Astrocyte (in vitro differentiated cells and primary cell): ENCODE results near the gene CTDSPL. TPM values are rescaled to one million over a fixed set of nuclear protein-coding genes. Genes with fewer than 3 reads are reported as not detected.

Experiments used
- DNase-seq: peaks from one replicate; pipeline ENCODE4 v3.0.0-alpha.2; 2010; ENCODE audit warnings: low read depth
- FAIRE-seq: peaks from 2 replicates; lab custom pipeline; 2011; peaks lifted over from hg19 to GRCh38; lab: Jason Lieb, UNC
- H2AFZ ChIP-seq: 2 replicates; pipeline ENCODE4 v1.6.0; 2012; ENCODE audit warnings: low read depth, low read length, inconsistent platforms
- H3K27ac ChIP-seq: 2 replicates; pipeline ENCODE4 v1.5.1; 2011; ENCODE audit warnings: low read depth, low read length, inconsistent platforms
- H3K27me3 ChIP-seq: 2 replicates; pipeline ENCODE4 v1.6.0; 2011; ENCODE audit warnings: low read length, inconsistent platforms; ENCODE audit not compliant: insufficient read depth
- H3K36me3 ChIP-seq: 2 replicates; pipeline ENCODE4 v1.5.1; 2011; ENCODE audit warnings: low read length, inconsistent platforms; ENCODE audit not compliant: insufficient read depth
- H3K4me1 ChIP-seq: 2 replicates; pipeline ENCODE4 v1.5.1; 2011; ENCODE audit warnings: low read length, inconsistent platforms; ENCODE audit not compliant: insufficient read depth
- H3K4me2 ChIP-seq: 2 replicates; pipeline ENCODE4 v1.6.0; 2012; ENCODE audit warnings: low read length, inconsistent platforms
- H3K4me3 ChIP-seq: 2 replicates; pipeline ENCODE4 v1.5.1; 2011; ENCODE audit warnings: low read depth, mild to moderate bottlenecking, low read length, inconsistent platforms; ENCODE audit not compliant: insufficient read depth
- H3K79me2 ChIP-seq: 2 replicates; pipeline ENCODE4 v1.6.0; 2012; ENCODE audit warnings: mild to moderate bottlenecking, low read length, inconsistent platforms; ENCODE audit not compliant: insufficient read depth
- H3K9ac ChIP-seq: 2 replicates; pipeline ENCODE4 v1.6.0; 2012; ENCODE audit warnings: mild to moderate bottlenecking, low read length, inconsistent platforms
- H3K9me3 ChIP-seq: 2 replicates; pipeline ENCODE4 v1.5.1; 2012; ENCODE audit warnings: low read depth, mild to moderate bottlenecking, low read length, inconsistent platforms; ENCODE audit not compliant: insufficient read depth
- H4K20me1 ChIP-seq: 2 replicates; pipeline ENCODE4 v1.6.0; 2012; ENCODE audit warnings: low read length, inconsistent platforms; ENCODE audit not compliant: insufficient read depth
- H3K27ac Mint-ChIP-seq: one replicate; pipeline ENCODE4 v1.8.0; 2021; ENCODE audit warnings: mild to moderate bottlenecking, mixed read lengths; ENCODE audit not compliant: unreplicated experiment
- H3K27me3 Mint-ChIP-seq: one replicate; pipeline ENCODE4 v1.8.0; 2021; ENCODE audit warnings: low read depth, mixed read lengths; ENCODE audit not compliant: unreplicated experiment
- H3K36me3 Mint-ChIP-seq: one replicate; pipeline ENCODE4 v1.8.0; 2021; ENCODE audit warnings: low read depth, mixed read lengths; ENCODE audit not compliant: unreplicated experiment
- H3K4me1 Mint-ChIP-seq: one replicate; pipeline ENCODE4 v1.8.0; 2021; ENCODE audit warnings: low read depth, mixed read lengths; ENCODE audit not compliant: unreplicated experiment
- H3K4me3 Mint-ChIP-seq: one replicate; pipeline ENCODE4 v1.8.0; 2021; ENCODE audit warnings: mild to moderate bottlenecking, moderate library complexity, mixed read lengths; ENCODE audit not compliant: unreplicated experiment
- H3K9me3 Mint-ChIP-seq: one replicate; pipeline ENCODE4 v1.8.0; 2021; ENCODE audit warnings: mild to moderate bottlenecking, mixed read lengths; ENCODE audit not compliant: unreplicated experiment
- EZH2 ChIP-seq: IDR thresholded peaks from 2 replicates; pipeline ENCODE4 v1.6.1; 2012; ENCODE audit warnings: mild to moderate bottlenecking, low read length, inconsistent platforms; ENCODE audit not compliant: insufficient read depth
- total RNA-seq: library from RNA; stranded (reverse); gene quantifications from 2 replicates; pipeline ENCODE4 v1.2.1, GENCODE V29; 2021
- TF ChIP-seq, protein P1 (sequence below): IDR thresholded peaks from 2 replicates; pipeline ENCODE4 v1.5.1; 2011; ENCODE audit warnings: low read depth, mild to moderate bottlenecking, inconsistent platforms, low read length, moderate library complexity; ENCODE audit not compliant: insufficient read depth

Gene CTDSPL
- total RNA-seq, 1 donor from 2014 or later = 37.9 TPM

DNA sequence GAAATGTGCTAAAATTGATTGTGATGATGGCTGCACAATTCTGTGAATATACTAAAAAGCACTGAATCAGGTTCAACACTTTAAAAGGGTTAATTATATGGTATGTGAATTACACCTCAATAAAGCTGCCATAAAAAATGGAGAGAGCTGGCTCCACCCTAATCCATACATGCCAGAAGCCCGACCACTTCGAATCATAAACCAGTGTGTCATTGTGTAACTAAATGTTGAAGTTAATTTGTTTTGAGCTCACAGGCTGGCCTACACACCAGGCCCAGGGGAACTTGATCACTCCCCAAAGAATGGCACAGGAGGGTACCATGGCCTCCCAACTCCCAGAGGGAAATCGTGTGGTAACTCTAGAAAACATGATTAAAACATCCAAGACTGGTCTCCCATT lies 153.8 kb downstream of the CTDSPL start:
- peaks cover 4% of the 10 kb centered on the region for H3K36me3 ChIP-seq
- no peak overlapping the region for H3K4me2 ChIP-seq
- TF ChIP-seq, protein P1, sequence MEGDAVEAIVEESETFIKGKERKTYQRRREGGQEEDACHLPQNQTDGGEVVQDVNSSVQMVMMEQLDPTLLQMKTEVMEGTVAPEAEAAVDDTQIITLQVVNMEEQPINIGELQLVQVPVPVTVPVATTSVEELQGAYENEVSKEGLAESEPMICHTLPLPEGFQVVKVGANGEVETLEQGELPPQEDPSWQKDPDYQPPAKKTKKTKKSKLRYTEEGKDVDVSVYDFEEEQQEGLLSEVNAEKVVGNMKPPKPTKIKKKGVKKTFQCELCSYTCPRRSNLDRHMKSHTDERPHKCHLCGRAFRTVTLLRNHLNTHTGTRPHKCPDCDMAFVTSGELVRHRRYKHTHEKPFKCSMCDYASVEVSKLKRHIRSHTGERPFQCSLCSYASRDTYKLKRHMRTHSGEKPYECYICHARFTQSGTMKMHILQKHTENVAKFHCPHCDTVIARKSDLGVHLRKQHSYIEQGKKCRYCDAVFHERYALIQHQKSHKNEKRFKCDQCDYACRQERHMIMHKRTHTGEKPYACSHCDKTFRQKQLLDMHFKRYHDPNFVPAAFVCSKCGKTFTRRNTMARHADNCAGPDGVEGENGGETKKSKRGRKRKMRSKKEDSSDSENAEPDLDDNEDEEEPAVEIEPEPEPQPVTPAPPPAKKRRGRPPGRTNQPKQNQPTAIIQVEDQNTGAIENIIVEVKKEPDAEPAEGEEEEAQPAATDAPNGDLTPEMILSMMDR = no peak
- TF ChIP-seq EZH2 = no peak
- Mint-ChIP-seq H3K4me3 (no peak overlapping the region), H3K27me3 (no peaks in the 10 kb centered on the region), H3K9me3 (peaks cover 3% of the 10 kb centered on the region), H3K4me1 (no peaks in the 10 kb centered on the region), H3K27ac (no peak overlapping the region), H3K36me3 (peaks cover 32% of the 10 kb centered on the region)
- H4K20me1 ChIP-seq = no peaks in the 10 kb centered on the region
- FAIRE-seq (no peak), DNase-seq (no peak)
- no peak overlapping the region for H2AFZ ChIP-seq
- no peaks in the 10 kb centered on the region for H3K79me2 ChIP-seq
- no peaks in the 10 kb centered on the region for H3K9me3 ChIP-seq
- no peak overlapping the region for H3K9ac ChIP-seq
- H3K27ac ChIP-seq = no peak overlapping the region
- no peak overlapping the region for H3K4me3 ChIP-seq
- no peaks in the 10 kb centered on the region for H3K4me1 ChIP-seq
- no peaks in the 10 kb centered on the region for H3K27me3 ChIP-seq

DNA sequence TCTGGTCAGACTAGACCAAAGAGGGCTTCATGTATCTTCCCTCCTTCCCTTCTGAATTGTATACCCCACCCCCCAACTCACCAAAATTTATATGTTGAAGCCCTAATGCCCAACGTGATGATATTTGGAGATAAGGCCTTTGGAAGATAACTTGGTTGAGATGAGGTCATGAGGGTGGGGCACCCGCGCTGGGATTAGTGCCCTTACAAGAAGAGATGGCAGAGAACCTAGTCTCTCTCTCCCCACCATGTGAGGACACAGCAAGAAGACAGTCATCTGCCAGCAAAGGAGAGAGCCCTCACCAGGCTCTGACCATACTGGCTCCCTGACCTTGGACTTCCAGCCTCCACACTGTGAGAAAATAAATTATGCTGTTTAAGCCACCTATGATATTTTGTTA lies 154.3 kb downstream of the CTDSPL start:
- no peak overlapping the region for H3K4me2 ChIP-seq
- no peak overlapping the region for H2AFZ ChIP-seq
- DNase-seq (no peak), FAIRE-seq (no peak)
- Mint-ChIP-seq H3K9me3 (peaks cover 3% of the 10 kb centered on the region), H3K27me3 (no peaks in the 10 kb centered on the region), H3K4me3 (no peak overlapping the region), H3K36me3 (peaks cover 29% of the 10 kb centered on the region), H3K27ac (no peak overlapping the region), H3K4me1 (no peaks in the 10 kb centered on the region)
- no peaks in the 10 kb centered on the region for H4K20me1 ChIP-seq
- H3K36me3 ChIP-seq = peaks cover 4% of the 10 kb centered on the region
- no peak overlapping the region for H3K27ac ChIP-seq
- no peak for TF ChIP-seq EZH2
- TF ChIP-seq, protein P1 = no peak
- H3K4me3 ChIP-seq = no peak overlapping the region
- H3K9me3 ChIP-seq = no peaks in the 10 kb centered on the region
- no peaks in the 10 kb centered on the region for H3K79me2 ChIP-seq
- no peaks in the 10 kb centered on the region for H3K27me3 ChIP-seq
- H3K9ac ChIP-seq = no peak overlapping the region
- no peaks in the 10 kb centered on the region for H3K4me1 ChIP-seq

DNA sequence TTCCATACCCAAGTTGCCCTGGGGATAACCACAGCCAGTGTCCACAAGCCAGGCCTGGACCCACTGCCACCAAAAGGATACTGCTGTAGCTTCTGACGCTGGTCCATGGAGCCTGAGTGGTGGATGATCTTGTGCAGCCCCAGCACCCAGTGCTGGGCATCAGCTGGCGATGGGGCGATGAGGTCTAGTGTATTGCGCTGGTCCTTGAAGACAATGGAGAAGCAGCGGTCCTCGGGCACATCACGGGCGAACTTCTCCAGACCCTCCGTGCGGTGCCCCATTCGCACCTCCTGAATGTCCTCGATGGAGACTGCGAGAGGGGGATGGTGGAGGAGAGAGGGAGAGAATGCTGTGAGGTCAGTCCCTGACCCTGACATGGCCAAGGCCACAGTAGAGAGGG lies 154.7 kb downstream of the CTDSPL start:
- H3K9me3 Mint-ChIP-seq = peaks cover 3% of the 10 kb centered on the region
- Histone ChIP-seq H3K79me2 (no peaks in the 10 kb centered on the region), H3K4me3 (no peak overlapping the region), H3K9ac (no peak overlapping the region), H4K20me1 (peaks cover 3% of the 10 kb centered on the region), H3K36me3 (peaks cover 4% of the 10 kb centered on the region), H3K4me2 (no peak overlapping the region), H3K27me3 (no peaks in the 10 kb centered on the region), H3K27ac (no peak overlapping the region), H3K9me3 (no peaks in the 10 kb centered on the region), H2AFZ (no peak overlapping the region), H3K4me1 (no peaks in the 10 kb centered on the region)
- no peak overlapping the region for H3K27ac Mint-ChIP-seq
- TF ChIP-seq EZH2 = no peak
- TF ChIP-seq, protein P1 = no peak
- no peaks in the 10 kb centered on the region for H3K4me1 Mint-ChIP-seq
- DNase-seq = no peak
- peaks cover 29% of the 10 kb centered on the region for H3K36me3 Mint-ChIP-seq
- no peaks in the 10 kb centered on the region for H3K27me3 Mint-ChIP-seq
- H3K4me3 Mint-ChIP-seq = no peak overlapping the region
- FAIRE-seq = no peak
